ENCODE measurements around the gene SBNO1.

SBNO1 gene

DNA sequence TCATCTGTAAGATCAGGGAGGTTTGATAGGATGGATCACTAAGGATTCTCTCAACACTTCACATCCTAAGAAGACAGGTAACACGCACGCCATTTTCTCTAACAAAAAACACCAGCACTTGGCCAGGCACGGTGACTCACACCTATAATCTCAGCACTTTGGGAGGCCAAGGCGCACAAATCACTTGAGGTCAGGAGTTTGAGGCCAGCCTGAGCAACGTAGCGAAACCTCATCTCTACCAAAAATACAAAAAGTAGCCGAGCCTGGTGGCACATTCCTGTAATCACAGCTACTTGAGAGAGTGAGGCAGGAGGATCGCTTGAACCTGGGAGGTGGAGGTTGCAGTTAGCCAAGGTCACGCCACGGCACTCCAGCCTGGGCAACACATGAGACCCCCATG is 82.5 kb downstream of the SBNO1 start:
- FAIRE-seq (no peak), DNase-seq (ENCODE audit: extremely low spot score, insufficient read length, low read depth) (no peak)

DNA sequence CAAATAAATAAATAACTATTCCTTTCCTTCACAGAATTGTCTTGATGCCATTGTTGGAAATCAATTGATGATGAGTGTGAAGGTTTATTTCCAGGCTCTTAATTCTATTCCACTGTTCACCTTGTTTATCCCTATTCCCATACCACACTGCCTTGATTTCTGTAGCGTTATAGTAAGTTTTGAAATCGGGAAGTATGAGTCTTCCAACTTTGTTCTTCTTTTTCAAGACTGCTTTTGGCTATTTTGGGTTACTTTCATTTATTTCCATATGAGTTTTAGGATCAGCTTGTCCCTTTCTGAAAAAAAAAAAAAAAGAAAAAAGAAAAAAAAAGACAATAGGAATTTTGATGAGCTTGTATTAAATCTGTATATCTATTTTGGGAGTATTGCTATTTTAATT is 83.7 kb downstream of the SBNO1 start:
- DNase-seq (ENCODE audit: extremely low spot score, insufficient read length, low read depth), result no peak
- FAIRE-seq, result no peak

DNA sequence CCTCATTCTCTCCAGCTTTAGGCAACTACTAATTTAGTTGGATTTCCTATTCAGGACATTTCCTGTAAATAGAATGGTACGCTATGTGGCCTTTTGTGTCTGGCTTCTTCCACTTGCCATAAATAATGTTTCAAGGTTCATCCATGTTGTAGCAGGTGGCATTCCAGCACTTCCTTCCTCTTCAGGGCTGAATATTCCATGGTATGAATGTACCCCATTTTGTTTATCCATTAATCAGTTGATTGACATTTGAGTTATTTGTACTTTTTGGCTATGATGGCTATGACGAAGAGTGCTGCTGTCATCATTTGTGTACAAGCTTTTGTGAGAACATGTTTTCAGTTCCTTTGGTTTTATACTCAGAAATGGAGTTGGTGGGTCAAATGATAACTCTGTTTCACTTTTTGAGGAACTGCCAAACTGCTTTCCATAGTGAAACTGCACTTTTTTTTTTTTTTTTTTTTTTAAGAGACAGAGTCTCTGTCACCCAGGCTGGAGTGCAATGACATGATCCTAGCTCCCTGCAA is 86.5 kb downstream of the SBNO1 start:
- FAIRE-seq (peak; percentile 78), DNase-seq (ENCODE audit: extremely low spot score, insufficient read length, low read depth) (no peak)

DNA sequence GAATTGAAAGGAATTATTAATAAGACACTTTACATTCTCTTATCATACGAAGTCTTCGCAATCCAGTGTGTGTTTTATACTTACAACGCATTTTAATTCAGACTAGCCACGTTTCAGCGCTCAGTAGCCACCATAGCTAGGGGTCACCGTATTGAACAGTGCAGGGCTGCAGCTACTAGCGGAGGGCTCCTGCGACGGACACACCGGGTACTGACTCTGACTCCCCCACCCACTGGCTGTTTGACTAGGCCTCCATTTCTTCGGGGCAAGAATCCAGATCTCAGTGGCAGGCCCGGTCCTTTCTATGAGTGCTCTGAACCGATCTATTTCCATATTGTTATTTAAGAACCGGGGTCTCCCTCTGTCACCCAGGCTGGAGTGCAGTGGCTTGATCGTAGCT is 91.5 kb downstream of the SBNO1 start:
- no peak for FAIRE-seq

DNA sequence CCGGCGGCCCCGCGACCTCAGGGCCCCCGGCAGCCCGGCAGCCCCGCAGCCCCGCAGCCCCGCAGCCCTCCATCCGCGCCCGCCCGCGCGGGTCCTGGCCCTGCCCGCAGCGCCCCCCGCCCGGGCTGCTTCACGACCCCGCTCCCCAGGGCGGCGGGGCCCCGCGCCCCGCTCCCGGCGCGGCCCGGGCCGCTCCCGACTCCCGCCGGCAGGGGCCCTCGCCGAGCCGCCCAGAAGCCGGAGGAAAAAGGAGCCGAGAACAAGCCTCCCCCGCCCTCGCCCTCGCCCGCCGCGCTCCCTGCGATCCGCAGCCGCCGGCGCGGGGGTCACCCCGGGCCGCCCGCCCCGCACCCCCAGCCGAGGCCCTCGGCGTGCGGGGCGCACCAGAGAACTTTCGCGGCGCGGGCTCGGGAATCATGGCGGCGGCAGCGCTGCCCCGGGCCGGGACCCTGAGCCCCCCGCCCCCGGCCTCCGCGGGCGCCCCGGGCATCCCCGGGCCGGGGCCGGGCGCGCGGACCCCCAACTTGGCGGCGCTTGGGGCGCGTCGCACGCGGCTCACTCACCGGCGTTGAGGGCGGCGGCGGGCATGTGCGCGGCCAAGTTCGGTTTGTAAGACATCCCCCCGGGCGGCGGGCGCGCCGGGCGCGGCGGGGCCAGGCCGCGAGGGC is 93.5 kb downstream of the SBNO1 start:
- DNase-seq (ENCODE audit: extremely low spot score, insufficient read length, low read depth) (peak; percentile 80), FAIRE-seq (peak; percentile 67)

More for the DNA sequence above, 91.5 kb downstream of the SBNO1 start:
- DNase-seq (ENCODE audit: extremely low spot score, insufficient read length, low read depth), result no peak

DNA sequence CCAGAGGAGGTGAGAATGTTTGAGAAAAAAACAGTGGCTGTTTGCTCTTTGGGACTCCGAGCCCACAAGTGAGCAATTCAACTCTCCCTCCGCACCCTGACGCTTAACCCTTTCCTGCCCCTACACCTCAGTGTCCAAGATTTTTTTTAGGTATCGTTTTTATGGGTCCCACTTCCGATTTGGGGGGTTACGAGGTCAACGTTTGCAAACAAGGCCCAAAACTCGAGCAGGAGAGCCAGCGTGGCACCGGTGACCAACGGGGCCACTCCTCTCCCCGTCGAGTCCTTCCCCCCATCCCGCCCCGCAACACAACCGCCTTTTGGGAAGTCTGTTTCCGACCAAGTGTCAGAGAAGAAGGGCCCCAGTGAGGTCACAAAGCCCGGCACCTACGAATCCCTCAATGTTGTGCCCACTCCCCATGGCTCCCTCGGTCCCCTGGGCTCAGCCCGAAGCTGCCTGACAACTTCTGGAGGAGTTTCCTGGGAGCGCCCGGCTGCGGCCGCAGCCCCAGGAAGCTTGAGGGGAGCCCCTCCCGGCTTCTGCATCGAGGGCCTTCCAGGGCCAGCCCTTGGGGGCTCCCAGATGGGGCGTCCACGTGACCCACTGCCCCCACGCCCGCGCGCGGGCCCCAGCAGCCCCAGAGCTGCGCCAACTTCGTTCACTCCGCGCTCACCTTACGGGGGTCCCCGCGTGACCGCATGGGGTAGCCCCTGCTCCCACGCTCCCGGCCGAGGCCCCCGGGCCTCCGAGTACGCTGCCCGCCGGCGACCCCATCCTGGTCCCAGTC is 94.2 kb downstream of the SBNO1 start:
- FAIRE-seq, result no peak

DNA sequence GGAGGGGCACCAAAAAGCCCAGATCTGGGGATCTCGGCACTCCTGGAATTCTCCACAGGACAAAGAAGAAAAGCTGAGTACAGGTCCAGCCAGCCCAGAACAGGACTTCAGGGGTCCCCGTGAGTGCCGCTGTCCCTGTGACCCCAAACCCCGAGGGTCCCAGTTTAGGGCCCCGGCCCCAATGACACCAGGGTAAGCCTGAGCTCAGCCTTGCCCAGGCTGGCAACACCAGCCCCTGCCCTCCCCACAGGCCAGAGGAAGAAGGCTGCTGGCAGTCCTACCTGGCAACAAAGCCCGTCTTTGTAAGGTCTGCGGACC is 94.8 kb downstream of the SBNO1 start:
- DNase-seq (ENCODE audit: extremely low spot score, insufficient read length, low read depth), result no peak
- peak; percentile 33 for FAIRE-seq

More for the DNA sequence above, 94.2 kb downstream of the SBNO1 start:
- DNase-seq (ENCODE audit: extremely low spot score, insufficient read length, low read depth), result no peak

DNA sequence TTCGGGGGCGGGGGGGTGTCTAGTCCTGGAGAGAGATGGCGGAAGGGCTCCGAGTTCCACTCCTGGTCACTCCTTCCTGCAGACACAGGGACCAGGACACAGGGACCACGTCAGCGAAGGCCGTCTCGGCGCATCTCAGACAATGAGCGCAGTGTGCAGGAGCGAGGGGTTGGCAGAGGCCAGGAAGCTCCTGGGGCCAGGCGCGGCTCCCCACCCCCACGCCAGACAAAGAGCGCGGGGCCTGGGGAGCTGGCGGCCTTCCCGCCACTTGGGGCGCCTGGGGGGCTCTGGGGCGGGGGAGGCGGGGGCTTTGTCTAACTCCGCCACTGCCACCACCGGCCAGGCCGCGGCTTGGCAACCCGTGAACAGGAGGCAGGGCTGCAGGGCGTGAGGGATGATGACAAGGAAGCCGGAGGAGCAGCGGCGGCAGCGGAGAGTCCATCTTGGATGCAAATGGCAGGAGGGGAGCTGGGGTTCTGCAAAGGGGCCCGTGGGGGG is 95.2 kb downstream of the SBNO1 start:
- DNase-seq (ENCODE audit: extremely low spot score, insufficient read length, low read depth), result no peak
- FAIRE-seq, result no peak

DNA sequence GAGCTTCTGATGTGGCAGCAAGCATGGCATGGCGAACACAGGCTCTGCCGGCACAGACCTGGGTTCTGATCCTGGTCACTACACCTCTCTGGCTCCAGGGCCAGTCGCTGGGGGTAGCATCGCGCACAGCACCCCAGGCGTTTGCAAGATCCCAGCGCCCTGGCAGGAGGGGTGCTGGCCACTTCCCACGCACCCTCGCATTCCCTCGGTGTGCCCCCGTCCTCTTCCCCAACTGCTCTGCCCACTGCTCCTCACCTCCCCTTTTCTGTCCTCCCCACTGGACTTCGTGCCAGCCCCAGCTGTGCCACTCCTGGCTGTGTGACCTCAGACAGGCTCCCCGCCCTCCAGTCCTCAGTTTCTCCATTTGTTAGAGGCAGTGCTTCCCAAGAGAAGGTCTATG is 95.8 kb downstream of the SBNO1 start:
- no peak for FAIRE-seq
- no peak for DNase-seq (ENCODE audit: extremely low spot score, insufficient read length, low read depth)

DNA sequence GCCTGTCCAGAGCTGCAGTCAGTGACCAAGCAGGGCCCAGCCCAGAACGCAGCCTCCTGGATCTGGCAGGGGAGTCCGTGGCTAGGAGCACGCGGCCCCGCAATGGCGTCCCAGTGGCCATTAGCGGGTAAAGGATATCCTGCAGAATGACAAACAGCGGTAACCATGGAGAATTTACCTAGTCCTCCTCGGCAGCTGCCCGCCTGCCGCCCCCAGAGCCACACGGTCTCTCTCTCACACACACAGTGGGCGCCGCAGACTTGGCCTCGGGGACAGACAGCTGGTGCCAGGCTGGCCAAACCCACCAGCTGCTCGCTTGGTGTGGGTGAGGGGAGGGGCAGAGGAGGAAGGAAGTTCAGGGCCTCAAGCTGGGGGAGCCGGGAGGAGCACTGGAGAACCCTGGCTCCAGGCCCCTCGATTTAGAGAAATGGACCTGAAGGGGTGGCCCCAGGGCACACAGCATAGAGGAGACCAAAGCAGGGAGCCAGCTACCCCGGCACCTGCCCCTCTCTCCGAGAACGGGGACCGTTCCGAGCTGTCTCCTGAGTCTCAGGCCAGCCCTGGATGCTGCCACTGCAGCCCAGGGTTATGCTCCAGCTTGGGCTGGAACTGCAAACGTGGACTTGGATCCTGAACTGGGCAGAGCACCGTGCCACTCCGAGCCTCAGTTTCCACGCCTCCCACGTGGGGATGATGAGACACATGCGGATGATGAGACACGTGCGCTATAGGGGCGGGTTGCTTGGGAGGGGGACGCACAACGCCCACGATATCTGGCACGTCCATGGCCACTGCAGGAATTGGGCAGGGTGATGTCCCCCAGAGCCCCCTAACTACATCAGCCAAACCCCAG is 96.4 kb downstream of the SBNO1 start:
- no peak for FAIRE-seq
- no peak for DNase-seq (ENCODE audit: extremely low spot score, insufficient read length, low read depth)

DNA sequence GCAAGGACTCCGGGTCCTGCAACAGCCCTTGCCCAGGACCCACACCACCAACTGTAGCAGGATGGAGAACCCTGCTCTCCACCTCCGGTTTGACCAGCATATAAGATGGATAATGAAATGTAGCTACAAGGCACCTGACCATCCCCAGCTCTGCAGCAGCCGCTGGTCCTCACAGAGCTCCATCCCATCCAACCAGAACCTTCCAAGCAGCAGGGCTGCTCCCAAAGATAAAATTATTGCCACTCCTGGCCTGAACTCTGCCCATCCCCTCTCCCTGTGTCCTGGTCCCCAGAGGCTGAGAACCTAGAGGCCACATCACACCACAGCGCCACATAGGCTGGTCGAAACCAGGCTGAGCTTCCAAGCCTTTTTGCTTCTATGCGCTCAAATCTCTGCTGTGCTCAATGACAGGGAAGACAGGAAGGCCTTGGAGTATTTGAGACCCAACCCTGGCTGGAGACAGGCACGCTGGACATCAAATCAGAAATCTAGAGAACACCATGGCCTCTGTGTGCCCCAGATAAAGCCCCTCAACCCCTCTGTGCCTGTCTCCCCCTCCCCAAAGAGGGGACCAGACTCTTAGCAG is 97.2 kb downstream of the SBNO1 start:
- DNase-seq (ENCODE audit: extremely low spot score, insufficient read length, low read depth) (no peak), FAIRE-seq (no peak)

DNA sequence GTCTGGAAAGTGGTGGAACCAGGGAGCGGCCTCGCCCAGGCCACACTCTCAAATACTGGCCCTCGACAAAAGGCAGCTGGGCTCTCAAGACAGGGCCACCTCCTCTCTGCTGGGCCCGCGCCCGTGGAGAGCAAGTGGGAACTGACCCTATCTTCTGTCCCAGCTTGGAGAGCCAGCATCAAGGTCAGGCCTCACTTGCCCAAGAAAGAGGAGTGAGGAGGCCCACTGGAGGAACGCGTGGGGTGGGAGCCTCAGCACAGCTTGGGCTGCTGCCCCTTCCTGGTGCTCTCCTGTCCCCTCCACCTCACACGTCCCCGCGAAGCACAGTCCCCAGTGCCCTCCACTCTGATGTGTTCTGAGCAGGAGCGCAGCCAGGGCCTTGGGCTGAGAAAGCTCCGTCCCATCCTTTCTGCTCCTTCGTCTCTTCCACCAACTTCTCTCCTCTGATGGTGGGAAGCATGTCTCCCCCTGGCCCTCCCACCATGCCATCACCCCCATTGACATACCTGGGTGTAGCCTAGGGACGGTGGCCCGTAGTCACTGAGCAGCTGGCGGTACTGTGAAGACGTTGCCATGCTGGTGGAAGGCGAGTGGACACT is 97.9 kb downstream of the SBNO1 start:
- no peak for DNase-seq (ENCODE audit: extremely low spot score, insufficient read length, low read depth)
- FAIRE-seq, result no peak

DNA sequence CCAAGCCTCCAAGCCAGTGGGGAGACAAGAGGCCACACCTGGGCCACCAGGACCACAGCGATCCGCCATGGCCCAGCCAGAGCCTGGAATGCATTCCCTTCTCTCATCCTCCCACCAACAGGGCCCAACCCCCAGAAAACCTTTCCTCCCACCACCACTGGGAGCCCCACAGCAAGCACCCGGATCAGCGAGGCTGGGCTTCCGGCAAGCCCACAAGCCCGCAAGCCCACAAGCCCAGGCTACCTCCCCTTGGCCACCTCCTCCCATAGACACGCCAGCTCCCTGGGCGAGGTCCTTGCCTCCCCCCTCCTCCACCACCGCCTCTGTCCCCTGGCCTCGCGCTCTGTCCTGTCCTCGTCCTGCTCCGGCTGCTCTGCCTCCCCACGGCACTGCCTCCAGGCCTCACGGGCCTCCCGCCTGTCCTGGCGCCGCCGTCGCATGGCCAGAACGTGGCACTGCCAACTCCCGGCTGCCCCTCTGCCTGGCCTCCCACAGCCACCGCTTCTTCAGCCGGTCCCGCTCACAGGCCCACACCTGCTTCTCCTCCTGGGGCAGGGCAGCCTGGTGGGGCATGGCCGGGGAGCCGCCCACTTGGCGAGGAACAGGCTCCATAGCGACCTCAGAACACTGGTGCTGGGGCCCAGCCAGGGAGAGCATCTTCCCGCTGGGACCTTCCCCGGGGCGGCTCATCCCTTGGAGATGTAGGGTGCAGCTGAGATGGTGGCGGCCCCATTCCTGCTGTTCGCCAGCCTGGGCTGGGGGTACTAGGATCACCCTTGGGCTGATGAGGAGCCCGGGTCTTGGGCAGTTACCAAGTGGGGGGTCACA is 98.6 kb downstream of the SBNO1 start:
- FAIRE-seq, result no peak

DNA sequence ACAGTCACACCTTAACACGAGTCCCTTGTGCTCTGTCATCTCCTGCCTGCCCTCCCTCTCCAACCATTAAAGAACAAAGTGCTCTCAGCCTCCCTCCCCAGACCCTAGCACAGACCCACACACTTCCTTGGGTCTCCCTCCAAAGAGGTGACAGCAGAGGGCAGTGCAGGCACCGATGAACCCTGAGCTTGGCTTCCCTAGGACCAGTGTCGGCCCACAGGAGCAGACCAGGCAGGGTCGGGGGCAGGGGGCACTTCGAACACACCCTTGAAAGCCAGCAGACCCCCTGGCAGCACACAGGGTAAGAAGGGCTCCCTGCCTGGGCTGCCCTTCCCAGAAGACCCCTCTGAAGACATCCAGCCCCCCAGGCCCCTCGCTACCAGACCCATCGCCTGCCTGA is 100.0 kb downstream of the SBNO1 start:
- no peak for FAIRE-seq
- DNase-seq (ENCODE audit: extremely low spot score, insufficient read length, low read depth), result no peak

More for the DNA sequence above, 98.6 kb downstream of the SBNO1 start:
- DNase-seq (ENCODE audit: extremely low spot score, insufficient read length, low read depth), result no peak

DNA sequence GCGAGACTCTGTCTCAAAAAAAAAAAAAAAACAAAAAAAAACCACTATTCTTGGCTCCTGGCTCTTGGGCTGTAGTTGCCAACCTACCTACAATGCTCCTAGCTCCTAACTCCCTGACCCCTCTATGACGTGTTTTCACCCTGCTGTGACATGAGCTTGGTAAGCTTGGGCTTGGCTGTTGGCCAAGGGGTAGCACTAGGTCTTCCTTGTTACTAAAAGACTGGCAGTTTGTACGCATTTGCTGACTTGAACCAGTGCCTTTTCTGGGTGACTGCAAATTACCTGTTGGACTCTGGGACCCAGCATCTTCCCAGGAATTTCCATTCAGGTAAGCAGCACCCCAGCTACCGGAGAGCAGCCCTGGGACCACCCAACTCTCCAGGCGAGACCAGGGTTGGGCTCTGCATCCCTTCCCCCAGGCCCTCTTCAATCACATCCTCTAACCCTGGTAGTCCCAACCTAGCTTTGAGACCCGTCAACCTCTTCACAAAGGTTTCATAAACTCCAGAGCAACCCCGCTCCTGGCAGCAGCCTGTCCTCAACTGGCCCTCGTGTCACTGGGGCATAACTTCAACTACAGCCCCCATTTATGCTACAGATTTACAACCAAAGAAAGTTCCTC is 101.3 kb downstream of the SBNO1 start:
- DNase-seq (ENCODE audit: extremely low spot score, insufficient read length, low read depth) (no peak), FAIRE-seq (no peak)

DNA sequence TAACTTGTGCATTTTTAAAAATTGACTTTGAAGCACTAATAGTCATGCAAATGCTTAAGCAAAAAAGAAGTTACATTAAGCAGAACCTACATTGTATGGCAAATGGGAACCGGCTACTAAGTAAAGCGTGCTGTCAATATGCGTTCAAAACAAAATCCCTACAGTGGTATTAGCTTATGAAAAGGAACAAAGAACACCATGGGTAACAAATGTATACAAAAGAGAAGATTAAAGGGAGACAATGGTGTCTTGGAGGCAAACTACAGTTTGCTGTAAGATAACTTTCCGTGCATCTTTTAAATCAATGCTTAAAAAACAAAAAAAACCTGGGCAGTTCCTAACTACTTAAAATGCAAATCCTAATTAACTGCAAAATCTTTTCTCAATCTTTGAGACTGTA is 103.5 kb downstream of the SBNO1 start:
- FAIRE-seq, result no peak
- no peak for DNase-seq (ENCODE audit: extremely low spot score, insufficient read length, low read depth)

DNA sequence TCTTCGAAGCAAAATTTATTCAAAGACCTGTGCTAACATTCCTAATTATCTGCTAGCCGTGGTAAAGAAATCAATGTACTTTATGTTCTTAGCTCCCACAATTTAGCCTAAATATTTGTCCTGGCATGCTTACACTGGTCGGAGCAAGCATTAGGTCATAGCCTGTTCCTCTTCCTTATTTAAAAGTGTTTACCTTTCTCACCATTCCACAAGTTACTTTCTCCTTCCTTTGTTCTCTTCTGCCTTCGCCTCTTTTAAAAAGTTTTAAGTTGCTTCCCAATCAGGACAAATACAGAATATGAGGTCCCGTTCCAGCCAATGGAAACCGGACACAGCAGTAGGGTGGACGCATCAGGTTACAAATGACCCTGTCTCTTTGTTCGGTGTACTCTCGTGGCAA is 104.6 kb downstream of the SBNO1 start:
- DNase-seq (ENCODE audit: extremely low spot score, insufficient read length, low read depth) (no peak), FAIRE-seq (no peak)

DNA sequence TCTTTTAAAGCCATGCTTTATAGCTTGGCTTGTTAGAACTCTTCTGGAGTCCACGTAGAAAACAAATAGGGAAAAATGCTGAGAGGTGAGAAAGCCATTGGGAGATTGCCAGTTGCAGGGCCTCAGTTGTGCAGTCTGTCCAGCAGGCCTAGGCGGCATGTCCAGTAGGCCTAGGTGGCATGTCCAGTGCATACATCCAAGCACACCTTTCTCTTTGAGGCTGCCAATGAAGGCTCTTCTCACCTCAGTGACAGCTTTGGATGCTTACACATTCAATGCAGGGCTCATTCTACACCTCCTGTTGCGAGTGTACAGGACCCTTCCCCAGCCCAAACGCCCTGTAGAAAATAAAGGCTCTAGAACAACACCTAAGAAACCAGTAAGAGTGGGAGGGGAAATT is 106.1 kb downstream of the SBNO1 start:
- DNase-seq (ENCODE audit: extremely low spot score, insufficient read length, low read depth) (no peak), FAIRE-seq (no peak)
